Retinal pigment epithelial cell (primary cell): ENCODE data around the gene TCEAL2.
A peak's percentile ranks its signal among the peaks of the same experiment; 100 is the strongest.
"Not testable (repeated sequence)": the region's sequence is repeated elsewhere in the genome, so short reads cannot be mapped to it uniquely, and the experiment has no call there.

Source experiments
- DNase-seq: peaks from one replicate; pipeline ENCODE4 v3.0.0-alpha.2; 2010; ENCODE audit warnings: low read depth
- H3K4me3 ChIP-seq: 2 replicates; pipeline ENCODE4 v1.5.1; 2011; ENCODE audit warnings: mild to moderate bottlenecking, low read length, control low read depth, moderate library complexity
- TF ChIP-seq, protein P1 (sequence below): conservative IDR thresholded peaks from 2 replicates; pipeline ENCODE4 v1.5.1; 2011; ENCODE audit warnings: low read depth, low read length, control low read depth, inconsistent platforms

Gene TCEAL2

GRCh38 chrX:102125436-102125835 lies at the start of gene TCEAL2:
TCEAL2 (plus strand) TSS chrX:102125679; CDS start chrX:102126831, 1,152 bp downstream.
- H3K4me3 ChIP-seq, DNase-seq: not testable (repeated sequence)

GRCh38 chrX:102077426-102077825 lies 48.1 kb upstream of the TCEAL2 start:
- no peak for DNase-seq
- TF ChIP-seq, protein P1, sequence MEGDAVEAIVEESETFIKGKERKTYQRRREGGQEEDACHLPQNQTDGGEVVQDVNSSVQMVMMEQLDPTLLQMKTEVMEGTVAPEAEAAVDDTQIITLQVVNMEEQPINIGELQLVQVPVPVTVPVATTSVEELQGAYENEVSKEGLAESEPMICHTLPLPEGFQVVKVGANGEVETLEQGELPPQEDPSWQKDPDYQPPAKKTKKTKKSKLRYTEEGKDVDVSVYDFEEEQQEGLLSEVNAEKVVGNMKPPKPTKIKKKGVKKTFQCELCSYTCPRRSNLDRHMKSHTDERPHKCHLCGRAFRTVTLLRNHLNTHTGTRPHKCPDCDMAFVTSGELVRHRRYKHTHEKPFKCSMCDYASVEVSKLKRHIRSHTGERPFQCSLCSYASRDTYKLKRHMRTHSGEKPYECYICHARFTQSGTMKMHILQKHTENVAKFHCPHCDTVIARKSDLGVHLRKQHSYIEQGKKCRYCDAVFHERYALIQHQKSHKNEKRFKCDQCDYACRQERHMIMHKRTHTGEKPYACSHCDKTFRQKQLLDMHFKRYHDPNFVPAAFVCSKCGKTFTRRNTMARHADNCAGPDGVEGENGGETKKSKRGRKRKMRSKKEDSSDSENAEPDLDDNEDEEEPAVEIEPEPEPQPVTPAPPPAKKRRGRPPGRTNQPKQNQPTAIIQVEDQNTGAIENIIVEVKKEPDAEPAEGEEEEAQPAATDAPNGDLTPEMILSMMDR, result no peak
- no peak overlapping the region for H3K4me3 ChIP-seq

- H3K4me3 ChIP-seq, result no peak overlapping the region
- DNase-seq, result no peak
- TF ChIP-seq, protein P1, result no peak
Measured at GRCh38 chrX:102085706-102086105, 39.8 kb upstream of the TCEAL2 start.

DNA sequence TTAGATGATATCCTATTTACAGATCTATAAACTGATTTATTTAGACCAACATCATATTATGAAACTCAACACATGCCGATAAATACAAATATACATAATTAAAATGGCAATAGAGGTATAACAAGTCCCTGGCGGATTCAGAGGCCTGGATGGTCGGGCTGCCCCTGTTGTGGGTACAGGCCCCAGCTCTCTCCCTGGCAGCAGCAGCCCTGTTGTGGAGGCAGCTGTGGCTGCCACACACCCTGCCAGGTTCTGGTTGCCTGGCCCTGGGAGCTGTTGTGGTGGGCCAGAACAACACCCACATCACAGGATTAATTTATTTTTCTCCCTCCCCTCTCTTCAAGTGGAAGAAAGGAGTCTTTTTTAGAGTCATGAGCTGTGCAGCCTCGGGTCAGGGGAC lies 12.1 kb upstream of the TCEAL2 start:
- TF ChIP-seq, protein P1, result no peak
- DNase-seq, result no peak
- H3K4me3 ChIP-seq, result no peak overlapping the region

DNA sequence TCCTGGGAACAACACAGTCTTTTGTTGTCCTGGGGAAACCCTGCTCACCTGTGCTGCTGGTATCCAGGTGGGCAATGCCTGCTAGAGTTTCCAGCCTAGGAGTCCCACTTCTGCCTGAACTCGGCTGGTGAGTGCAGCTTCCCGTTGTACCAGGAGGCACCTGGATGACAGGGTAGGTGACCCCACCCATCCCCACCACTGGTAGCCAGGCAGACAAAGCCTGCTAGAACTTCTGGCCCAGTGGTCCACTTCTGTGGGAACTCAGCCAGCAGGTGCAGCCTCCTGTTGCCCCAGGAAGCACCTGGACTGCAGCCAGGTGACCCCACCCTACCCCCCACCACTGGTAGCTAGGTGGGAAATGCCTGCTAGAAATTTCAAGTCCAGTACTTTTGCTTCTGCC lies 9.7 kb upstream of the TCEAL2 start:
- TF ChIP-seq, protein P1, result no peak
- no peak for DNase-seq
- H3K4me3 ChIP-seq, result no peak overlapping the region

GRCh38 chrX:102125014-102125413 lies 465 bp upstream of the TCEAL2 start:
- H3K4me3 ChIP-seq, DNase-seq: not testable (repeated sequence)

DNA sequence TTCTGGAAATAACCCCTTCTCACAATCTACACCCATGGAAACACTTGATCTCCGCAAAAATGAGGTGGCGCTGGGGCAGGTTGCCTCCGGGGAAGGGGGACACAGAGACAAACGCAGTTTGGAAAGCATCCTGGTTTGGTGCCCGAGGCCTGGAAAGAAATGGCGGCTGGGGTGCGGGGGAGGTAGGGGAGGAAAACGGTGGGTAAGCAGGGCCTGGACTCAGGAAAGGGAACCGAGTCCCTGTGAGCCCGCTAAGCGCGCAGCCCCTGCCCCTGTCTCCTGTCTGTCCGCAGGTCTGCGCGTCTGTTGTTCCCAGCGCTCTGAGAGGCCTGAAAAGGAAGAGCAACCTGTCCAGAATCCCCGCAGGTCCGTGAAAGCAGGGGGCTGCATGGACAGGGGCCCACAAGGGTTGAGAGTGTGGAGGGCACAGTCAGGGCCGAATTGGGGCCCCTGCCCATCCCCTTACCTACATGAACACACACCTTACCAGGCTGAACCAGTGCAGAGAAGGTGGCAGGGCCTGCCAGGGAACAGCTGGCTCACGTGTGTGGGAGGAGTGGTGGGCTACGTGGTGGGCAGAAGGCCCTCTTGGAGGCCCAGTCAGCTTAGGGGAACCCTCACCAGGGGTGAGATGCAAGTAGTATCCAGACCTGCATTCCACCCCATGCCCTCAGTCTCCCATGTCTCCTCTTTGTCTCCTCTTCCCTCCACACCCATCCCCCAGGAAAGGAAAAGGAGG lies 770 bp downstream of the TCEAL2 start:
- not testable (repeated sequence) for DNase-seq, H3K4me3 ChIP-seq

DNA sequence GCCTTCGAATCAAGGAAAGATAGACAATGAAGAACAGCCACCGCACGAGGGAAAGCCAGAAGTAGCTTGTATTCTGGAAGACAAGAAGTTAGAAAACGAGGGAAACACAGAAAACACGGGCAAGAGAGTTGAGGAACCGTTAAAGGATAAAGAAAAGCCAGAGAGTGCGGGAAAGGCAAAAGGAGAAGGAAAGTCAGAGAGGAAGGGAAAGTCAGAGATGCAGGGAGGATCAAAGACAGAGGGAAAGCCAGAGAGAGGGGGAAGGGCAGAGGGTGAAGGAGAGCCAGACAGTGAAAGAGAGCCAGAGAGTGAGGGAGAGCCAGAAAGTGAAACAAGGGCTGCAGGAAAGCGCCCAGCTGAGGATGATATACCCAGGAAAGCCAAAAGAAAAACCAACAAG lies 1.4 kb downstream of the TCEAL2 start:
- DNase-seq, result no peak
- TF ChIP-seq, protein P1, result no peak
- no peak overlapping the region for H3K4me3 ChIP-seq

GRCh38 chrX:102129473-102129872 lies 4.0 kb downstream of the TCEAL2 start:
- no peak for DNase-seq
- TF ChIP-seq, protein P1, result peak; percentile 41

More at GRCh38 chrX:102129473-102129872, 4.0 kb downstream of the TCEAL2 start:
- no peak overlapping the region for H3K4me3 ChIP-seq
